ENCODE measurements around the gene NAALADL2. TPM values are rescaled to one million over a fixed set of nuclear protein-coding genes. Genes with fewer than 3 reads are reported as not detected.

The NAALADL2 gene
- total and polyA plus RNA-seq, 2 donors (not counting 1 experiment from before 2014, with no cell fraction given) = not detected

DNA sequence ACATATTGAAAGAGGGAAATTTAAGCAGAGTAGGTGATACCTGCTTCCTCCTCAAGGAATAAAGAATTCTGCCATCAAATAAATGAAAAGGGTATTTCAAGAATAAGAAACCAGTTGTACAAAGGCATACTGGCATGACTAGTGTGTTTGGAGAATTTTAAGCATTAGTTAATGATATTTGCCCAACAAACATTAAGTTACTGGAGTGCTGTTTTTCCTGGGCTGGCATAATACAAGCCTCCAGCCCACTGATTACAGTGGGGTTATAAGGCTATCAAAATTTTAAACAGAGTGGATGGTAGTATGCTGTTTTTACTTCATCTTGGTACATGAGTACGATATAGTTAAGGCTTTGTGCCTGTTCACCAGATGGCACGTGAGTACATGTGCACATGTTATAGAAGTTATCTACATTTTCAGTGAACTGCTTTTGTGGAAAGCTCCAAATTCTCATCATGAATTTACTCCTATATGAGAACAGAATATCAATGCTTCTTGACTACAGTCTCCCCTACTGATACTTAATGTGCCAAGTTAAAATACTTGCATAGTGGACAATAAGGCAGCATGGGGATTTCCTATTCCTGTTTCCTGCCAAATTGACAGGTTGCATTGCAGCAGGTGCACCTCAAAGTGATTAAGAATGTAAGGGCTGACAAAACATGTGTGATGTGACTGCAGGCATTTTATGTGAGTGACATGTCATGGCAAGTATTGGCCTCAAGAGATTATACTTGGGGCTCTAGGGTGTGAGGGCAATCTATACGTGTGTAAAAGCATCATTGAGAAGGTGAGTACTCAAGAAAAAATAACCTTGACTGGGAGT lies 14.9 kb downstream of the NAALADL2 start:
- no peak overlapping the region for H3K27ac Mint-ChIP-seq
- peaks cover 2% of the 10 kb centered on the region for H3K9me3 Mint-ChIP-seq (ENCODE audit: insufficient read depth)
- CTCF ChIA-PET = no interaction called here
- Histone ChIP-seq H3K9me3 (ENCODE audit: control extremely low read depth in 1 of 3, control insufficient read depth in 2 of 3, insufficient read depth in 1 of 3, low read length in 2 of 3) (peaks cover 0 to 3% (median 0%) of the 10 kb centered on the region in 3 donors), H3K36me3 (replicated peaks in 1 of 2; ENCODE audit: control extremely low read depth in 1 of 2, control insufficient read depth in 1 of 2, extremely low read depth in 1 of 2, insufficient read depth in 2 of 2, low read length in 1 of 2) (no peaks in the 10 kb centered on the region), H3K4me3 (ENCODE audit: control extremely low read depth in 1 of 5, extremely low read depth in 1 of 5, insufficient read depth in 1 of 5, low read depth in 2 of 5, low read length in 4 of 5) (no peak overlapping the region), H3K27ac (ENCODE audit: low read length in 2 of 2) (no peak overlapping the region), H3K9ac (ENCODE audit: low read length) (no peak overlapping the region), H3K4me1 (ENCODE audit: control insufficient read depth in 2 of 2, insufficient read depth in 2 of 2, low read length in 2 of 2) (no peaks in the 10 kb centered on the region), H4K20me1 (ENCODE audit: control insufficient read depth, insufficient read depth, low read length, poor library complexity, severe bottlenecking) (no peaks in the 10 kb centered on the region), H2AFZ (ENCODE audit: insufficient read depth, low read depth, low read length, poor library complexity, severe bottlenecking) (no peak overlapping the region), H3K4me2 (replicated peaks; ENCODE audit: low read depth, low read length, poor library complexity, severe bottlenecking) (no peak overlapping the region), H3K27me3 (replicated peaks in 1 of 4; ENCODE audit: control extremely low read depth in 1 of 4, control insufficient read depth in 3 of 4, insufficient read depth in 4 of 4, low read length in 3 of 4) (no peaks in the 10 kb centered on the region), H3K79me2 (ENCODE audit: control insufficient read depth, insufficient read depth, low read length) (no peaks in the 10 kb centered on the region)
- intact Hi-C loops (cut with micrococcal nuclease) = no loop called here
- TF ChIP-seq, protein P1, sequence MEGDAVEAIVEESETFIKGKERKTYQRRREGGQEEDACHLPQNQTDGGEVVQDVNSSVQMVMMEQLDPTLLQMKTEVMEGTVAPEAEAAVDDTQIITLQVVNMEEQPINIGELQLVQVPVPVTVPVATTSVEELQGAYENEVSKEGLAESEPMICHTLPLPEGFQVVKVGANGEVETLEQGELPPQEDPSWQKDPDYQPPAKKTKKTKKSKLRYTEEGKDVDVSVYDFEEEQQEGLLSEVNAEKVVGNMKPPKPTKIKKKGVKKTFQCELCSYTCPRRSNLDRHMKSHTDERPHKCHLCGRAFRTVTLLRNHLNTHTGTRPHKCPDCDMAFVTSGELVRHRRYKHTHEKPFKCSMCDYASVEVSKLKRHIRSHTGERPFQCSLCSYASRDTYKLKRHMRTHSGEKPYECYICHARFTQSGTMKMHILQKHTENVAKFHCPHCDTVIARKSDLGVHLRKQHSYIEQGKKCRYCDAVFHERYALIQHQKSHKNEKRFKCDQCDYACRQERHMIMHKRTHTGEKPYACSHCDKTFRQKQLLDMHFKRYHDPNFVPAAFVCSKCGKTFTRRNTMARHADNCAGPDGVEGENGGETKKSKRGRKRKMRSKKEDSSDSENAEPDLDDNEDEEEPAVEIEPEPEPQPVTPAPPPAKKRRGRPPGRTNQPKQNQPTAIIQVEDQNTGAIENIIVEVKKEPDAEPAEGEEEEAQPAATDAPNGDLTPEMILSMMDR (IDR thresholded peaks at IDR 0.05) = no peak
- no peak for TF ChIP-seq EZH2 (IDR thresholded peaks at IDR 0.05; ENCODE audit: borderline replicate concordance, insufficient read depth, low read depth, low read length, poor library complexity, severe bottlenecking)
- H3K4me3 Mint-ChIP-seq = no peak overlapping the region
- ATAC-seq (ENCODE audit: low read depth) = no peak
- DNase-seq = no peak
- no CpG with 5 or more reads among the region's 3 CpGs for WGBS (ENCODE audit: insufficient coverage)
- no peaks in the 10 kb centered on the region for H3K4me1 Mint-ChIP-seq
- POLR2A ChIA-PET = no interaction called here
- no peaks in the 10 kb centered on the region for H3K27me3 Mint-ChIP-seq

DNA sequence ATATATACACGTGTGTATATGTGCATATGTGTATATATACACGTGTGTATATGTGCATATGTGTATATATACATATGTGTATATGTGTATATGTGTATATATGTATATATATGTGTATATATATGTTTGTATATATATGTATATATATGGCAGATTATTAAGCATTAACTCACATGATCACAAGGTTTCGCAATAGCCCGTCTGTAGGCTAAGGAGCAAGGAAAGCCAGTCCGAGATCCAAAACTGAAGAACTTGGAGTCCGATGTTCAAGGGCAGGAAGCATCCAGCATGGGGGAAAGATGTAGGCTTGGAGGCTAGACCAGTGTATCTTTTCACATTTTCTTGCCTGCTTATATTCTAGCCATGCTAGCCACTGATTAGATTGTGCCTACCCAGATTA lies 23.7 kb downstream of the NAALADL2 start:
- H3K9me3 ChIP-seq (ENCODE audit: control extremely low read depth in 1 of 3, control insufficient read depth in 2 of 3, insufficient read depth in 1 of 3, low read length in 2 of 3) = peaks cover 0 to 3% (median 0%) of the 10 kb centered on the region in 3 donors
- H3K4me2 ChIP-seq (replicated peaks; ENCODE audit: low read depth, low read length, poor library complexity, severe bottlenecking) = no peak overlapping the region
- Mint-ChIP-seq H3K27me3 (no peaks in the 10 kb centered on the region), H3K4me3 (no peak overlapping the region), H3K27ac (no peak overlapping the region), H3K4me1 (no peaks in the 10 kb centered on the region), H3K9me3 (ENCODE audit: insufficient read depth) (peaks cover 5% of the 10 kb centered on the region)
- no peaks in the 10 kb centered on the region for H3K27me3 ChIP-seq (replicated peaks in 1 of 4; ENCODE audit: control extremely low read depth in 1 of 4, control insufficient read depth in 3 of 4, insufficient read depth in 4 of 4, low read length in 3 of 4)
- ChIA-PET POLR2A (no interaction called here), CTCF (no interaction called here)
- ATAC-seq (ENCODE audit: low read depth) (no peak), DNase-seq (no peak)
- 87% methylated on average over 4 of the region's 6 CpGs for WGBS (ENCODE audit: insufficient coverage)
- intact Hi-C loops (cut with micrococcal nuclease) = no loop called here
- H3K9ac ChIP-seq (ENCODE audit: low read length) = no peak overlapping the region
- H3K27ac ChIP-seq (ENCODE audit: low read length in 2 of 2) = no peak overlapping the region
- H3K4me3 ChIP-seq (ENCODE audit: control extremely low read depth in 1 of 5, extremely low read depth in 1 of 5, insufficient read depth in 1 of 5, low read depth in 2 of 5, low read length in 4 of 5) = no peak overlapping the region
- H3K79me2 ChIP-seq (ENCODE audit: control insufficient read depth, insufficient read depth, low read length) = no peaks in the 10 kb centered on the region
- no peaks in the 10 kb centered on the region for H4K20me1 ChIP-seq (ENCODE audit: control insufficient read depth, insufficient read depth, low read length, poor library complexity, severe bottlenecking)
- TF ChIP-seq, protein P1 (IDR thresholded peaks at IDR 0.05) = no peak
- no peak for TF ChIP-seq EZH2 (IDR thresholded peaks at IDR 0.05; ENCODE audit: borderline replicate concordance, insufficient read depth, low read depth, low read length, poor library complexity, severe bottlenecking)
- H3K36me3 ChIP-seq (replicated peaks in 1 of 2; ENCODE audit: control extremely low read depth in 1 of 2, control insufficient read depth in 1 of 2, extremely low read depth in 1 of 2, insufficient read depth in 2 of 2, low read length in 1 of 2) = no peaks in the 10 kb centered on the region
- no peaks in the 10 kb centered on the region for H3K4me1 ChIP-seq (ENCODE audit: control insufficient read depth in 2 of 2, insufficient read depth in 2 of 2, low read length in 2 of 2)
- H2AFZ ChIP-seq (ENCODE audit: insufficient read depth, low read depth, low read length, poor library complexity, severe bottlenecking) = no peak overlapping the region

All from B cell (primary cell).